Astrocyte (in vitro differentiated cells and primary cell): ENCODE measurements around the gene FGF19.

Experiments
- CTCF ChIP-seq: IDR thresholded peaks from 2 replicates; pipeline ENCODE4 v1.5.1; 2011; ENCODE audit warnings: low read depth, mild to moderate bottlenecking, inconsistent platforms, low read length, moderate library complexity; ENCODE audit not compliant: insufficient read depth
- EZH2 ChIP-seq: IDR thresholded peaks from 2 replicates; pipeline ENCODE4 v1.6.1; 2012; ENCODE audit warnings: mild to moderate bottlenecking, low read length, inconsistent platforms; ENCODE audit not compliant: insufficient read depth

GRCh38 chr11:69680688-69681087 is 23.1 kb downstream of the FGF19 start:
- TF ChIP-seq CTCF (no peak), EZH2 (no peak)
